ENCODE data around the gene SYTL2.

DNA sequence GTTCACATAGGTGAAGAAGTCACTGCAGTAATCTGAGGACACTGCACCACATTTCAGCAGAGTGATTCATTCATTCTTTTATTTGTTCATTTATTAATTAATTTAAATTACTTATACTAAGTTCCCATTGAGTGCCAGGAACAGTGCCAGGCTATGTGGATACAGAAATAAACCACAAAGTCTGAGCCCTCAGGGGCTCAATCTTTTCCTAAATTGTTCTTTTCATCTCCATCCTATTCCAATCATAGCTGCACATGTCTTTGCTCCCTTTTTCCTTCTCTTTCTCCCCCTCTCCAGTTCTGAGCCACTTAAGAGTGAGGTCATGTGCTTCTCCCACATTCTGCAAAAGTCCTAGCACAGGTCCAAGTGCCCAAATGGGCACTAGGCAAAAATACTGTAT lies 4.9 kb downstream of the SYTL2 start:
- TF ChIP-seq CTCF (IDR thresholded peaks at IDR 0.05; ENCODE audit: low read depth, low read length) (no peak), EZH2phosphoT487 (IDR thresholded peaks at IDR 0.05; ENCODE audit: low read depth) (no peak)

Measured in OCI-LY3 (cell line).